ENCODE data around the gene HSD17B12.

HSD17B12 gene

DNA sequence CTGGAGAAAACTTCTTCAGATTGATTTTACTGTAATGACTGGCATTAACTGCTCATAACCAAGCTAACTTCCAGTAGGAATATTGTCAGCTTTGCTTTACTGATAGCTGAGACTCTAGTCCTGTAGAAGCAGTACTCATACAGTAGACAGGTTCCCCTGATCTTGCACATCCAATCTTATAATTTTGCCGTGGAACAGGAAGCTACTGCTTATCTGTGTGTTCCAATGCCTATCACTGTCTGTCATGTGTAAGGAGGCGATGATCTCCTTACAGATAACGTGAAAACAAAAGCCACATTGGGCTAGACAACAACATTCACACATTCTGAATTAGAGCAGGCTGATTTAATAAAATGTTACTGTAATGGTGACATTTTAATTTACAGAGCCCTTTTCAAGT is 13.2 kb downstream of the HSD17B12 start:
- Histone ChIP-seq H3K36me3 (ENCODE audit: insufficient read depth, low read length) (peaks cover 21% of the 10 kb centered on the region), H3K4me1 (ENCODE audit: insufficient read depth, low read length, severe bottlenecking) (peaks cover 62% of the 10 kb centered on the region), H3K27ac (ENCODE audit: low read depth, low read length, poor library complexity, severe bottlenecking) (peak overlapping the region; percentile 78), H3K9me3 (ENCODE audit: low read length) (no peaks in the 10 kb centered on the region), H4K20me1 (ENCODE audit: insufficient read depth, low read length) (no peaks in the 10 kb centered on the region), H3K79me2 (ENCODE audit: insufficient read depth, low read length) (peaks cover 35% of the 10 kb centered on the region), H3K4me3 (ENCODE audit: low read depth, low read length, poor library complexity, severe bottlenecking) (peak overlapping the region; percentile 21), H3K9ac (ENCODE audit: low read length) (peak overlapping the region; percentile 16; the same call in 1 of the 2 replicates), H3F3A (ENCODE audit: insufficient read depth, low read length) (no peaks in the 10 kb centered on the region), H3K27me3 (ENCODE audit: insufficient read depth, low read length) (no peaks in the 10 kb centered on the region), H3K9me2 (ENCODE audit: low read depth, low read length) (no peaks in the 10 kb centered on the region), H3K4me2 (ENCODE audit: low read length) (peak overlapping the region; percentile 47), H2AFZ (ENCODE audit: low read length) (no peak overlapping the region)
- no peak for TF ChIP-seq EZH2 (IDR thresholded peaks at IDR 0.05; ENCODE audit: borderline replicate concordance, low read length)
- TF ChIP-seq, protein P1, sequence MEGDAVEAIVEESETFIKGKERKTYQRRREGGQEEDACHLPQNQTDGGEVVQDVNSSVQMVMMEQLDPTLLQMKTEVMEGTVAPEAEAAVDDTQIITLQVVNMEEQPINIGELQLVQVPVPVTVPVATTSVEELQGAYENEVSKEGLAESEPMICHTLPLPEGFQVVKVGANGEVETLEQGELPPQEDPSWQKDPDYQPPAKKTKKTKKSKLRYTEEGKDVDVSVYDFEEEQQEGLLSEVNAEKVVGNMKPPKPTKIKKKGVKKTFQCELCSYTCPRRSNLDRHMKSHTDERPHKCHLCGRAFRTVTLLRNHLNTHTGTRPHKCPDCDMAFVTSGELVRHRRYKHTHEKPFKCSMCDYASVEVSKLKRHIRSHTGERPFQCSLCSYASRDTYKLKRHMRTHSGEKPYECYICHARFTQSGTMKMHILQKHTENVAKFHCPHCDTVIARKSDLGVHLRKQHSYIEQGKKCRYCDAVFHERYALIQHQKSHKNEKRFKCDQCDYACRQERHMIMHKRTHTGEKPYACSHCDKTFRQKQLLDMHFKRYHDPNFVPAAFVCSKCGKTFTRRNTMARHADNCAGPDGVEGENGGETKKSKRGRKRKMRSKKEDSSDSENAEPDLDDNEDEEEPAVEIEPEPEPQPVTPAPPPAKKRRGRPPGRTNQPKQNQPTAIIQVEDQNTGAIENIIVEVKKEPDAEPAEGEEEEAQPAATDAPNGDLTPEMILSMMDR (IDR thresholded peaks at IDR 0.05; ENCODE audit: low read length), result no peak

DNA sequence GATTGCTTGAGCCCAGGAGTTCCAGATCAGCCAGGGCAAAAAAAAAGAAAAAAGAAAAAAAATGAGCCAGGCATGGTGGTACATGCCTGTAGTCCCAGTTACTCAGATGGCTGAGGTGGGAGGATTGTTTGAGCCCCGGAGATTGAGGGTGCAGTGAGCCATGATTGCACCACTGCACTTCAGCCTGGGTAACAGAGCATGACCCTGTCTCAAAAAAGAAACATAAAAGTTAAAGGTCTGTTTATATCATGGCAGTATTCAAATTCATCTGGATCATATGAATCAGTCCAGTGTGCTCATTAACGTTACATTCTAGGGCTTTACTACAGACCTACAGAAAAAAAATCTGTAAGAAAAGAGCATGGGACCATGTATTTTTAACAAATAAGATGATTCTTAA is 13.9 kb downstream of the HSD17B12 start:
- peak overlapping the region; percentile 21 for H3K4me3 ChIP-seq (ENCODE audit: low read depth, low read length, poor library complexity, severe bottlenecking)
- peaks cover 33% of the 10 kb centered on the region for H3K79me2 ChIP-seq (ENCODE audit: insufficient read depth, low read length)
- no peaks in the 10 kb centered on the region for H3K27me3 ChIP-seq (ENCODE audit: insufficient read depth, low read length)
- H3F3A ChIP-seq (ENCODE audit: insufficient read depth, low read length), result no peaks in the 10 kb centered on the region; the same call in 1 of the 2 replicates
- H2AFZ ChIP-seq (ENCODE audit: low read length), result no peak overlapping the region
- H3K9me2 ChIP-seq (ENCODE audit: low read depth, low read length), result no peaks in the 10 kb centered on the region
- H3K9me3 ChIP-seq (ENCODE audit: low read length), result no peaks in the 10 kb centered on the region
- H3K27ac ChIP-seq (ENCODE audit: low read depth, low read length, poor library complexity, severe bottlenecking), result peak overlapping the region; percentile 78
- no peaks in the 10 kb centered on the region for H4K20me1 ChIP-seq (ENCODE audit: insufficient read depth, low read length)
- H3K36me3 ChIP-seq (ENCODE audit: insufficient read depth, low read length), result peaks cover 24% of the 10 kb centered on the region
- peaks cover 58% of the 10 kb centered on the region for H3K4me1 ChIP-seq (ENCODE audit: insufficient read depth, low read length, severe bottlenecking)
- H3K9ac ChIP-seq (ENCODE audit: low read length), result peak overlapping the region; percentile 16; the same call in 1 of the 2 replicates
- peak overlapping the region; percentile 47 for H3K4me2 ChIP-seq (ENCODE audit: low read length)
- TF ChIP-seq, protein P1 (IDR thresholded peaks at IDR 0.05; ENCODE audit: low read length), result no peak
- no peak for TF ChIP-seq EZH2 (IDR thresholded peaks at IDR 0.05; ENCODE audit: borderline replicate concordance, low read length)

DNA sequence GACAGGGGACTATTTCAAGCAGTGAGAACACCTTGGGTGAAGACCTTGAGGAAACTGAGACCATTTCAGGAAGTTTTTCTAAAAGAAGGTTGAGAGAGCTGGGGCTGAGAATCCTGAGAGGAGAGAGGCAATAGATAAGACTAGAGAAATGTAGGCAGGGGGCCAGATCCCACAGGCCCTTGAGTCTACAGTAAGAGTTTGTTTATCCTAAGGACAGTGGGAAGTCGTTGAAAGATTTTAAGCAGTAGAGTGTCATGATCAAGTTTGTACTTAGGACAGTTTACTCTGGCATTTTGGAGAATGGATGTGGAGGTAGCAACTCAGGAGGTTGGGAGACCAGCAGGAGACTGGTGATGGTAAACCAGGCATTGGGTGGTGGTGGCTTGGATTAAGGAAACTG is 17.1 kb downstream of the HSD17B12 start:
- H4K20me1 ChIP-seq (ENCODE audit: insufficient read depth, low read length), result no peaks in the 10 kb centered on the region
- no peak overlapping the region for H3K9ac ChIP-seq (ENCODE audit: low read length)
- no peak overlapping the region for H3K27ac ChIP-seq (ENCODE audit: low read depth, low read length, poor library complexity, severe bottlenecking)
- H3K4me2 ChIP-seq (ENCODE audit: low read length), result no peak overlapping the region
- peaks cover 37% of the 10 kb centered on the region for H3K79me2 ChIP-seq (ENCODE audit: insufficient read depth, low read length)
- no peak overlapping the region for H3K4me3 ChIP-seq (ENCODE audit: low read depth, low read length, poor library complexity, severe bottlenecking)
- TF ChIP-seq EZH2 (IDR thresholded peaks at IDR 0.05; ENCODE audit: borderline replicate concordance, low read length), result no peak
- TF ChIP-seq, protein P1 (IDR thresholded peaks at IDR 0.05; ENCODE audit: low read length), result no peak
- no peaks in the 10 kb centered on the region; the same call in 1 of the 2 replicates for H3F3A ChIP-seq (ENCODE audit: insufficient read depth, low read length)
- H3K9me3 ChIP-seq (ENCODE audit: low read length), result peaks cover 4% of the 10 kb centered on the region; the same call in 1 of the 2 replicates
- H3K9me2 ChIP-seq (ENCODE audit: low read depth, low read length), result no peaks in the 10 kb centered on the region
- peaks cover 31% of the 10 kb centered on the region for H3K36me3 ChIP-seq (ENCODE audit: insufficient read depth, low read length)
- H3K4me1 ChIP-seq (ENCODE audit: insufficient read depth, low read length, severe bottlenecking), result peaks cover 30% of the 10 kb centered on the region
- H2AFZ ChIP-seq (ENCODE audit: low read length), result no peak overlapping the region
- no peaks in the 10 kb centered on the region for H3K27me3 ChIP-seq (ENCODE audit: insufficient read depth, low read length)

Data from OCI-LY1 (cell line).